B cell (primary cell): Measurements from ENCODE around the gene CNPY2. TPM values are rescaled to one million over a fixed set of nuclear protein-coding genes. Genes with fewer than 3 reads are reported as not detected.
A peak's percentile ranks its signal among the peaks of the same experiment; 100 is the strongest.

Source experiments
- ATAC-seq: fragments of 200-7000 bp; cut with Tn5 transposase; one replicate; pipeline ENCODE4 v1.10.0; 2021; ENCODE audit warnings: low read depth, mild to moderate bottlenecking, moderate number of reproducible peaks, moderate library complexity
- CTCF ChIA-PET: fragments of 350-600 bp; sonication (Branson Sonifier 250); formaldehyde crosslinking; loops from one replicate; lab custom pipeline; 2021; ENCODE audit warnings: antibody characterized with exemption, inconsistent platforms; lab: Charles Lee
- POLR2A ChIA-PET: fragments of 350-600 bp; sonication (Branson Sonifier 250); formaldehyde crosslinking; loops from one replicate; lab custom pipeline; 2021; ENCODE audit warnings: antibody characterized with exemption; lab: Charles Lee
- DNase-seq: peaks from one replicate; pipeline ENCODE4 v3.0.0; 2013
- H2AFZ ChIP-seq: 2 replicates; pipeline ENCODE4 v1.6.1; 2012; ENCODE audit warnings: mild to moderate bottlenecking, low read depth, low read length; ENCODE audit not compliant: insufficient read depth, poor library complexity, severe bottlenecking
- H3K27ac ChIP-seq, 2 donors: 1 replicate in 1 of 2; 2 replicates in 1 of 2; pipeline ENCODE4 v1.5.1; 2012 to 2013; ENCODE audit warnings: low read length in 2 of 2, mild to moderate bottlenecking in 2 of 2, moderate library complexity in 1 of 2
- H3K27me3 ChIP-seq, 4 experiments: fragments of 200-600 bp in 1 of 4; sonication (generic) in 1 of 4; replicated peaks in 1 of 4; 1 replicate in 2 of 4; 2 replicates in 2 of 4; pipeline versions ENCODE4 v1.6.1 to v1.7.0; 2013 to 2016; ENCODE audit warnings: low read length in 3 of 4, mild to moderate bottlenecking in 2 of 4, mixed read lengths in 1 of 4, moderate library complexity in 1 of 4; ENCODE audit not compliant: insufficient read depth in 4 of 4, control insufficient read depth in 3 of 4; ENCODE audit errors: control extremely low read depth in 1 of 4
- H3K36me3 ChIP-seq, 2 experiments: replicated peaks in 1 of 2; 1 replicate in 1 of 2; 2 replicates in 1 of 2; pipeline versions ENCODE4 v1.6.1 to v1.7.1; 2013; ENCODE audit warnings: low read length in 1 of 2; ENCODE audit not compliant: insufficient read depth in 2 of 2, control insufficient read depth in 1 of 2; ENCODE audit errors: control extremely low read depth in 1 of 2, extremely low read depth in 1 of 2
- H3K4me1 ChIP-seq, 2 donors: fragments of 200-600 bp in 1 of 2; sonication (generic) in 1 of 2; 1 replicate in 1 of 2; 2 replicates in 1 of 2; pipeline versions ENCODE4 v1.5.1 to v1.6.1; 2013 to 2017; ENCODE audit warnings: low read length in 2 of 2; ENCODE audit not compliant: control insufficient read depth in 2 of 2, insufficient read depth in 2 of 2
- H3K4me2 ChIP-seq: replicated peaks from 2 replicates; pipeline ENCODE3; 2012; ENCODE audit warnings: mild to moderate bottlenecking, low read depth, low read length; ENCODE audit not compliant: poor library complexity, severe bottlenecking
- H3K4me3 ChIP-seq, 5 experiments: fragments of 200-600 bp in 1 of 5; sonication (generic) in 1 of 5; 1 replicate in 3 of 5; 2 replicates in 2 of 5; pipeline versions ENCODE4 v1.5.1 to v1.7.0; 2011 to 2016; ENCODE audit warnings: low read length in 4 of 5, mild to moderate bottlenecking in 4 of 5, low read depth in 2 of 5, control low read depth in 1 of 5, moderate library complexity in 1 of 5; ENCODE audit not compliant: insufficient read depth in 1 of 5; ENCODE audit errors: control extremely low read depth in 1 of 5, extremely low read depth in 1 of 5
- H3K79me2 ChIP-seq: fragments of 200-600 bp; sonication (generic); one replicate; pipeline ENCODE4 v1.6.0; 2016; ENCODE audit warnings: low read length; ENCODE audit not compliant: control insufficient read depth, insufficient read depth
- H3K9ac ChIP-seq: fragments of 200-600 bp; sonication (generic); 2 replicates; pipeline ENCODE4 v1.6.1; 2017; ENCODE audit warnings: mild to moderate bottlenecking, low read length, moderate library complexity
- H3K9me3 ChIP-seq, 3 donors: one replicate each; pipeline versions ENCODE4 v1.6.1 to v1.7.1; 2013; ENCODE audit warnings: low read length in 2 of 3; ENCODE audit not compliant: control insufficient read depth in 2 of 3, insufficient read depth in 1 of 3; ENCODE audit errors: control extremely low read depth in 1 of 3
- H4K20me1 ChIP-seq: 2 replicates; pipeline ENCODE4 v1.6.0; 2012; ENCODE audit warnings: mild to moderate bottlenecking, low read length; ENCODE audit not compliant: insufficient read depth, control insufficient read depth, poor library complexity, severe bottlenecking
- H3K27ac Mint-ChIP-seq: one replicate; pipeline ENCODE4 v1.8.0; 2021; ENCODE audit warnings: mixed read lengths
- H3K27me3 Mint-ChIP-seq: one replicate; pipeline ENCODE4 v1.8.0; 2021; ENCODE audit warnings: mixed read lengths
- H3K4me1 Mint-ChIP-seq: one replicate; pipeline ENCODE4 v1.8.0; 2021; ENCODE audit warnings: mixed read lengths
- H3K4me3 Mint-ChIP-seq: one replicate; pipeline ENCODE4 v1.8.0; 2021; ENCODE audit warnings: mixed read lengths
- H3K9me3 Mint-ChIP-seq: one replicate; pipeline ENCODE4 v1.8.0; 2022; ENCODE audit warnings: mixed read lengths; ENCODE audit not compliant: insufficient read depth
- EZH2 ChIP-seq: IDR thresholded peaks from 2 replicates; pipeline ENCODE4 v1.6.1; 2012; ENCODE audit warnings: borderline replicate concordance, low read depth, mild to moderate bottlenecking, moderate library complexity, low read length; ENCODE audit not compliant: insufficient read depth, poor library complexity, severe bottlenecking
- WGBS: methylation state at CpG from one replicate; pipeline ENCODE4 v1.1.5; 2013; ENCODE audit warnings: missing lambda C conversion rate; ENCODE audit not compliant: insufficient coverage; 5-methylcytosine and 5-hydroxymethylcytosine counted together
- intact Hi-C: fragments of 100-400 bp; cut with micrococcal nuclease; formaldehyde crosslinking; loops from one replicate; pipeline ENCODE4 v1.10.0; 2022
- polyA plus RNA-seq: library from polyadenylated mRNA; depleted of rRNA; stranded (reverse); fragments of >200 nt; gene quantifications from 2 replicates; pipeline ENCODE4 v1.2.3, GENCODE V29; 2012
- total RNA-seq, 2 donors: library from RNA; stranded (reverse); fragments of 120-200 nt in 1 of 2; gene quantifications; 1 replicate in 1 of 2; 2 replicates in 1 of 2; pipeline versions ENCODE4 v1.2.3 to v1.2.4, GENCODE V29; 2013 to 2022
- TF ChIP-seq, protein P1 (sequence below): fragments of 200-600 bp; IDR thresholded peaks from one replicate; pipeline ENCODE4 v1.8.0; 2022; ENCODE audit warnings: antibody characterized with exemption, mild to moderate bottlenecking

CNPY2 gene
- total and polyA plus RNA-seq, 2 donors (not counting 1 experiment from before 2014, with no cell fraction given): 61.9 to 91.2 TPM

GRCh38 chr12:56330936-56331490, 15.2 kb upstream of the CNPY2 start:
- POLR2A ChIA-PET: interaction anchor here (0.7 to 0.9 kb wide), 2 partner anchors 29 to 123 kb away, joined by 4 read pairs; partner anchors contain the start of gene STAT2

DNA sequence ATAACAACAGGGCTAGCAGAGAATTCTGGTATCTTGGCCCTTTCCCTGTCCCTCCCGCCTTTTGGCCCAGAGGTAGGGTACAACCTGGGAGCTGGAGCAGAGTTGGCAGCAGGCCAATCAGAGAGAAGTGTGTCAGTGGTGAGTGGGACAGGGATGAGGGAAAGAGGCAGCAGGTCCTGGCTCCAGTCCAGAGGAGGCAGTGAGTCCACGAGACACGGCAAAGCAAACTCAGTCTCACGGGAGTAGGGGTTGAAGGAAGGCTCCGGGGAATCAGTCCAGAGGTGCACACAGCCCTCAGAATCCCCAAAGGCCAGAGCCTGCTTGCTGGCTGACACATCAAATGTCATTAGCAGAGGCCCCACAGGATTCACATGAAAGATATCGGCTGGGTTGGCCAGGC, 10.7 kb upstream of the CNPY2 start:
- Histone ChIP-seq H3K27me3 (no peaks in the 10 kb centered on the region), H2AFZ (no peak overlapping the region), H3K9ac (no peak overlapping the region), H4K20me1 (no peaks in the 10 kb centered on the region), H3K36me3 (peaks cover 10 to 59% of the 10 kb centered on the region in 2 experiments), H3K79me2 (peaks cover 8% of the 10 kb centered on the region), H3K9me3 (no peaks in the 10 kb centered on the region), H3K27ac (no peak overlapping the region), H3K4me1 (no peaks in the 10 kb centered on the region), H3K4me2 (no peak overlapping the region), H3K4me3 (no peak overlapping the region)
- 81% methylated on average over 4 of the region's 6 CpGs for WGBS
- intact Hi-C loops: no loop called here
- ATAC-seq (no peak), DNase-seq (no peak)
- POLR2A ChIA-PET: interaction anchor here (0.9 kb wide), 1 partner anchor 11 kb away, joined by 4 read pairs; no protein-coding TSS in a partner anchor
- H3K4me3 Mint-ChIP-seq: no peak overlapping the region
- no peak for TF ChIP-seq EZH2
- no peaks in the 10 kb centered on the region for H3K27me3 Mint-ChIP-seq
- no peaks in the 10 kb centered on the region for H3K9me3 Mint-ChIP-seq
- peaks cover 4% of the 10 kb centered on the region for H3K4me1 Mint-ChIP-seq
- H3K27ac Mint-ChIP-seq: no peak overlapping the region
- CTCF ChIA-PET: interaction anchor here (0.6 to 0.7 kb wide), 2 partner anchors 138 to 164 kb away, joined by 3 read pairs; no protein-coding TSS in a partner anchor

More at GRCh38 chr12:56330936-56331490, 15.2 kb upstream of the CNPY2 start:
- Histone ChIP-seq H3K9ac (no peak overlapping the region), H3K36me3 (peaks cover 6 to 24% of the 10 kb centered on the region in 2 experiments), H3K27me3 (no peaks in the 10 kb centered on the region), H4K20me1 (no peaks in the 10 kb centered on the region), H2AFZ (no peak overlapping the region), H3K79me2 (peaks cover 23% of the 10 kb centered on the region), H3K9me3 (no peaks in the 10 kb centered on the region), H3K4me2 (no peak overlapping the region), H3K27ac (no peak overlapping the region), H3K4me3 (no peak overlapping the region), H3K4me1 (peaks cover 18 to 21% of the 10 kb centered on the region in 2 donors)
- H3K27ac Mint-ChIP-seq: peak overlapping the region; percentile 33
- H3K4me1 Mint-ChIP-seq: peaks cover 29% of the 10 kb centered on the region
- WGBS: no CpG with 5 or more reads among the region's 7 CpGs
- ATAC-seq: no peak
- no peaks in the 10 kb centered on the region for H3K9me3 Mint-ChIP-seq
- no peak for DNase-seq
- H3K27me3 Mint-ChIP-seq: no peaks in the 10 kb centered on the region
- intact Hi-C loops: no loop called here
- no peak overlapping the region for H3K4me3 Mint-ChIP-seq
- CTCF ChIA-PET: interaction anchor here (0.6 to 1.1 kb wide), 2 partner anchors 114 to 133 kb away, joined by 3 read pairs; no protein-coding TSS in a partner anchor
- no peak for TF ChIP-seq EZH2
- TF ChIP-seq, protein P1, sequence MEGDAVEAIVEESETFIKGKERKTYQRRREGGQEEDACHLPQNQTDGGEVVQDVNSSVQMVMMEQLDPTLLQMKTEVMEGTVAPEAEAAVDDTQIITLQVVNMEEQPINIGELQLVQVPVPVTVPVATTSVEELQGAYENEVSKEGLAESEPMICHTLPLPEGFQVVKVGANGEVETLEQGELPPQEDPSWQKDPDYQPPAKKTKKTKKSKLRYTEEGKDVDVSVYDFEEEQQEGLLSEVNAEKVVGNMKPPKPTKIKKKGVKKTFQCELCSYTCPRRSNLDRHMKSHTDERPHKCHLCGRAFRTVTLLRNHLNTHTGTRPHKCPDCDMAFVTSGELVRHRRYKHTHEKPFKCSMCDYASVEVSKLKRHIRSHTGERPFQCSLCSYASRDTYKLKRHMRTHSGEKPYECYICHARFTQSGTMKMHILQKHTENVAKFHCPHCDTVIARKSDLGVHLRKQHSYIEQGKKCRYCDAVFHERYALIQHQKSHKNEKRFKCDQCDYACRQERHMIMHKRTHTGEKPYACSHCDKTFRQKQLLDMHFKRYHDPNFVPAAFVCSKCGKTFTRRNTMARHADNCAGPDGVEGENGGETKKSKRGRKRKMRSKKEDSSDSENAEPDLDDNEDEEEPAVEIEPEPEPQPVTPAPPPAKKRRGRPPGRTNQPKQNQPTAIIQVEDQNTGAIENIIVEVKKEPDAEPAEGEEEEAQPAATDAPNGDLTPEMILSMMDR: no peak
